IPS-18a (cell line): ENCODE measurements around the gene PSMD11.

Experiments used
- H3K27ac ChIP-seq: one replicate; pipeline ENCODE4 v1.5.1; 2013; ENCODE audit warnings: low read length
- H3K27me3 ChIP-seq: one replicate; pipeline ENCODE4 v1.6.1; 2013; ENCODE audit warnings: mild to moderate bottlenecking, low read length; ENCODE audit not compliant: control insufficient read depth, insufficient read depth
- H3K36me3 ChIP-seq: one replicate; pipeline ENCODE4 v1.6.1; 2013; ENCODE audit warnings: low read depth, low read length; ENCODE audit not compliant: control insufficient read depth
- H3K4me1 ChIP-seq: one replicate; pipeline ENCODE4 v1.6.1; 2013; ENCODE audit warnings: low read depth, low read length; ENCODE audit not compliant: control insufficient read depth
- H3K4me3 ChIP-seq: one replicate; pipeline ENCODE4 v1.5.1; 2013; ENCODE audit warnings: low read length
- H3K9ac ChIP-seq: one replicate; pipeline ENCODE4 v1.6.1; 2013; ENCODE audit warnings: mild to moderate bottlenecking, low read length, moderate library complexity
- H3K9me3 ChIP-seq: one replicate; pipeline ENCODE4 v1.6.1; 2013; ENCODE audit warnings: low read depth, low read length; ENCODE audit not compliant: control insufficient read depth

The PSMD11 gene

DNA sequence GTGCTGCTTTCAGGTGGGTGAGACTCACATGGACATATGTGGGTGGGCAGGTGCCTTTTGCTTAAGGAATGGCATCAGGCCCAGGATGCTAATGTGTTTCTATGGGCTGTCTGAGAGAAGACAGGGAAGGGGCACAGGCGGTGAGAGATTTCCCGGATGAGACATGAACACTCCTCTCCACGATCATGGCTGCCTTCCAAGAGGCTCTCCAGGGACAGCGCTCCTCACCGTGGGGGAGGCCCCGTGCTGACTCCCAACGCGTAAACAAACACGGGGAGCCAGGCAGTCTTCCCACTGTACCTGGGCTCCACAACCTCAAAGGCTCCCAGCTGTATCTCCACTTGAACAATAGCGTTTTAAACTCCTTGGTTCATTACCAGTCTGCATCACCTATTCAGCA lies 85.3 kb downstream of the PSMD11 start:
- Histone ChIP-seq H3K27ac (no peak overlapping the region), H3K36me3 (no peaks in the 10 kb centered on the region), H3K9ac (no peak overlapping the region), H3K4me1 (no peaks in the 10 kb centered on the region), H3K4me3 (no peak overlapping the region), H3K27me3 (no peaks in the 10 kb centered on the region), H3K9me3 (no peaks in the 10 kb centered on the region)
